Keratinocyte (primary cell): ENCODE results near the gene RC3H2. TPM values are rescaled to one million over a fixed set of nuclear protein-coding genes. Genes with fewer than 3 reads are reported as not detected.

Experiments used
- DNase-seq: peaks from one replicate; pipeline ENCODE4 v3.0.0-alpha.2; 2011; ENCODE audit warnings: low read depth, missing footprints, low spot score
- FAIRE-seq: peaks from 2 replicates; lab custom pipeline; 2011; peaks lifted over from hg19 to GRCh38; lab: Jason Lieb, UNC
- H2AFZ ChIP-seq: 2 replicates; pipeline ENCODE4 v1.6.0; 2012; ENCODE audit warnings: low read length, control low read depth, inconsistent platforms; ENCODE audit not compliant: control insufficient read depth
- H3K27ac ChIP-seq: 2 replicates; pipeline ENCODE4 v1.5.1; 2011; ENCODE audit warnings: low read length; ENCODE audit not compliant: control insufficient read depth, insufficient read depth
- H3K27me3 ChIP-seq: 3 replicates; pipeline ENCODE4 v1.6.0; 2011; ENCODE audit warnings: low read length; ENCODE audit not compliant: control insufficient read depth, insufficient read depth; ENCODE audit errors: extremely low read depth
- H3K36me3 ChIP-seq, 2 experiments: 2 replicates in 1 of 2; 3 replicates in 1 of 2; pipeline ENCODE4 v1.5.1; 2011; ENCODE audit warnings: low read length in 2 of 2, mild to moderate bottlenecking in 1 of 2; ENCODE audit not compliant: control insufficient read depth in 2 of 2, insufficient read depth in 2 of 2; ENCODE audit errors: extremely low read depth in 1 of 2
- H3K4me1 ChIP-seq: 3 replicates; pipeline ENCODE4 v1.5.1; 2011; ENCODE audit warnings: low read length; ENCODE audit not compliant: control insufficient read depth, insufficient read depth; ENCODE audit errors: extremely low read depth
- H3K4me2 ChIP-seq: 3 replicates; pipeline ENCODE4 v1.6.0; 2011; ENCODE audit warnings: low read depth, low read length; ENCODE audit not compliant: control insufficient read depth, insufficient read depth; ENCODE audit errors: extremely low read depth
- H3K4me3 ChIP-seq, 3 experiments: fragments of 200-600 bp in 1 of 3; sonication (generic) in 1 of 3; 2 replicates in 2 of 3; 3 replicates in 1 of 3; pipeline ENCODE4 v1.5.1; 2011 to 2016; ENCODE audit warnings: low read length in 3 of 3, mild to moderate bottlenecking in 3 of 3, control low read depth in 2 of 3, inconsistent platforms in 1 of 3, low read depth in 1 of 3, mixed read lengths in 1 of 3, mixed run types in 1 of 3, moderate library complexity in 1 of 3; ENCODE audit not compliant: control insufficient read depth in 2 of 3, insufficient read depth in 2 of 3; ENCODE audit errors: extremely low read depth in 1 of 3
- H3K79me2 ChIP-seq: 2 replicates; pipeline ENCODE4 v1.6.0; 2012; ENCODE audit warnings: low read length; ENCODE audit not compliant: control insufficient read depth, insufficient read depth
- H3K9ac ChIP-seq: 3 replicates; pipeline ENCODE4 v1.6.0; 2011; ENCODE audit warnings: low read length; ENCODE audit not compliant: control insufficient read depth, insufficient read depth; ENCODE audit errors: extremely low read depth
- H3K9me1 ChIP-seq: 3 replicates; pipeline ENCODE4 v1.6.0; 2011; ENCODE audit warnings: low read length; ENCODE audit not compliant: control insufficient read depth, insufficient read depth; ENCODE audit errors: extremely low read depth
- H3K9me3 ChIP-seq: 2 replicates; pipeline ENCODE4 v1.5.1; 2012; ENCODE audit warnings: low read depth, low read length; ENCODE audit not compliant: control insufficient read depth
- H4K20me1 ChIP-seq: 3 replicates; pipeline ENCODE4 v1.6.0; 2011; ENCODE audit warnings: low read length; ENCODE audit not compliant: control insufficient read depth, insufficient read depth; ENCODE audit errors: extremely low read depth
- EZH2 ChIP-seq: IDR thresholded peaks from one replicate; pipeline ENCODE4 v1.6.1; 2012; ENCODE audit warnings: inconsistent platforms, mild to moderate bottlenecking, low read length, moderate library complexity
- dilution Hi-C: fragments of 300-500 bp; cut with MboI; formaldehyde crosslinking; loops from one replicate; pipeline ENCODE4 v1.7.0; 2020; ENCODE audit warnings: low sequenced_read_pairs; ENCODE audit not compliant: extremely low pct_ligation_motif_present
- polyA plus RNA-seq, 5 experiments: library from polyadenylated mRNA; depleted of rRNA in 3 of 5; stranded (reverse) in 3 of 5; stranded (forward) in 1 of 5; unstranded in 1 of 5; fragments of >200 nt; gene quantifications; 1 replicate in 1 of 5; 2 replicates in 3 of 5; 3 replicates in 1 of 5; pipeline versions ENCODE4 v1.2.1 to v1.2.3, GENCODE V29; 2011 to 2012; ENCODE audit warnings: missing spikeins in 2 of 5, low read depth in 1 of 5, low replicate concordance in 1 of 5
- TF ChIP-seq, protein P1 (sequence below), 3 experiments: IDR thresholded peaks in 1 of 3; conservative IDR thresholded peaks in 1 of 3; optimal IDR thresholded peaks in 1 of 3; 2 replicates in 2 of 3; 3 replicates in 1 of 3; pipeline versions ENCODE3 to v1.5.1; 2011; ENCODE audit warnings: low read length in 3 of 3, mild to moderate bottlenecking in 3 of 3, moderate library complexity in 2 of 3, control low read depth in 1 of 3, inconsistent platforms in 1 of 3; ENCODE audit not compliant: insufficient read depth in 2 of 3; ENCODE audit errors: extremely low read depth in 1 of 3

Gene RC3H2
- polyA plus RNA-seq, 1 donor (not counting 4 experiments of a cell fraction or from before 2014, with no cell fraction given), result 34.2 TPM

DNA sequence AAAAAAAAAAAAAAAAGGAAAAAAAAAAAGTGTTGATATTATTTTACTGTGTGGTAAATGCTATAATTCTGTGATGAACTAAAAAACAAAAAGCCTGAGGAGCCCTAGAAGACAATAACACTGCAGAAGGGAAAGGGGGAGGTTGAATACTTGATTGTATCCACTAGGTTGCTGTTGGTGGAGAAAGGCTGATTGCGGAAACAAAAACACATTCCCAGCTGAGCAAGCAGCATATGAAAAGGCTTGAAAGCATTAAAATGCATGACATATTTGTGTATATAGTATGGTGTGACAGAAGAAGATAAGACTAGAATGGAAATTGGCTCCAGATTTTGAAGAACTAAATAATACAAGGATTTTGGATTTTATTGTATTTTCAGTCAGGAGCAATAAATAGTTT is 44.5 kb upstream of the RC3H2 start:
- Histone ChIP-seq H3K9ac (no peak overlapping the region), H3K9me1 (no peaks in the 10 kb centered on the region), H4K20me1 (peaks cover 15% of the 10 kb centered on the region), H3K4me3 (no peak overlapping the region), H3K79me2 (peaks cover 91% of the 10 kb centered on the region), H3K27ac (no peak overlapping the region), H3K27me3 (no peaks in the 10 kb centered on the region), H3K36me3 (peaks cover 0 to 2% of the 10 kb centered on the region in 2 experiments), H3K4me1 (peaks cover 22% of the 10 kb centered on the region), H3K9me3 (no peaks in the 10 kb centered on the region), H2AFZ (no peak overlapping the region), H3K4me2 (no peak overlapping the region)
- dilution Hi-C loops, result no loop called here
- TF ChIP-seq, protein P1, sequence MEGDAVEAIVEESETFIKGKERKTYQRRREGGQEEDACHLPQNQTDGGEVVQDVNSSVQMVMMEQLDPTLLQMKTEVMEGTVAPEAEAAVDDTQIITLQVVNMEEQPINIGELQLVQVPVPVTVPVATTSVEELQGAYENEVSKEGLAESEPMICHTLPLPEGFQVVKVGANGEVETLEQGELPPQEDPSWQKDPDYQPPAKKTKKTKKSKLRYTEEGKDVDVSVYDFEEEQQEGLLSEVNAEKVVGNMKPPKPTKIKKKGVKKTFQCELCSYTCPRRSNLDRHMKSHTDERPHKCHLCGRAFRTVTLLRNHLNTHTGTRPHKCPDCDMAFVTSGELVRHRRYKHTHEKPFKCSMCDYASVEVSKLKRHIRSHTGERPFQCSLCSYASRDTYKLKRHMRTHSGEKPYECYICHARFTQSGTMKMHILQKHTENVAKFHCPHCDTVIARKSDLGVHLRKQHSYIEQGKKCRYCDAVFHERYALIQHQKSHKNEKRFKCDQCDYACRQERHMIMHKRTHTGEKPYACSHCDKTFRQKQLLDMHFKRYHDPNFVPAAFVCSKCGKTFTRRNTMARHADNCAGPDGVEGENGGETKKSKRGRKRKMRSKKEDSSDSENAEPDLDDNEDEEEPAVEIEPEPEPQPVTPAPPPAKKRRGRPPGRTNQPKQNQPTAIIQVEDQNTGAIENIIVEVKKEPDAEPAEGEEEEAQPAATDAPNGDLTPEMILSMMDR (optimal IDR thresholded peaks at IDR 0.05 in 1 of 3, IDR thresholded peaks at IDR 0.05 in 1 of 3, conservative IDR thresholded peaks at IDR 0.05 in 1 of 3; ENCODE audit: extremely low read depth in 1 of 3, insufficient read depth in 2 of 3, low read length in 3 of 3), result no peak
- no peak for FAIRE-seq
- DNase-seq, result no peak

- TF ChIP-seq, protein P1 (optimal IDR thresholded peaks at IDR 0.05 in 1 of 3, IDR thresholded peaks at IDR 0.05 in 1 of 3, conservative IDR thresholded peaks at IDR 0.05 in 1 of 3; ENCODE audit: extremely low read depth in 1 of 3, insufficient read depth in 2 of 3, low read length in 3 of 3), result no peak
- TF ChIP-seq EZH2, result no peak
- FAIRE-seq, result no peak
- Histone ChIP-seq H3K79me2 (peaks cover 93% of the 10 kb centered on the region), H3K4me2 (no peak overlapping the region), H3K27ac (no peak overlapping the region), H3K27me3 (no peaks in the 10 kb centered on the region), H3K36me3 (peaks cover 0 to 2% of the 10 kb centered on the region in 2 experiments), H3K9ac (no peak overlapping the region), H4K20me1 (peaks cover 12% of the 10 kb centered on the region), H2AFZ (no peak overlapping the region), H3K4me3 (no peak overlapping the region), H3K9me3 (no peaks in the 10 kb centered on the region), H3K9me1 (no peaks in the 10 kb centered on the region), H3K4me1 (peaks cover 11% of the 10 kb centered on the region)
- dilution Hi-C loops, result no loop called here
- no peak for DNase-seq
Observed at GRCh38 chr9:122948313-122948712, 43.2 kb upstream of the RC3H2 start.
